ENCODE results near the gene ZNF436. TPM values are rescaled to one million over a fixed set of nuclear protein-coding genes. Genes with fewer than 3 reads are reported as not detected.

ZNF436 gene
- total and polyA plus RNA-seq, 2 experiments from 2014 or later: 0.23 to 1.0 TPM

DNA sequence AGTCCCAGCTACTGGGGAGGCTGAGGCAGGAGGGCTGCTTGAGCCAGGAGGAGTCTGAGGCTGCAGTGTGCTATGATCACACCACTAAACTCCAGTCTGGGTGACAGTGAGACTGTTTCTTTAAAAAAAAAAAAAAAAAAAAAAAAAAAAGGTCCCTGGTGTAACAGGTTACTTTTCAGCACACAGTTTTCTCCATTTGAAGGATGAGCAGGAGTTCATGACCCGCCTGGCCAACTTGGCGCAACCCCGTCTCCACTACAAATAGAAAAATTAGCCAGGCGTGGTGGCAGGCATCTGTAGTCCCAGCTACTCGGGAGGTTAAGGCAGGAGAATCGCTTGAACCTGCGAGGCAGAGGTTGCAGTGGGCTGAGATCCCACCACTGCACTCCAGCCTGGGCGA lies 37.9 kb downstream of the ZNF436 start:
- DNase-seq (ENCODE audit: low spot score) (no peak), ATAC-seq (no peak)
- no peaks in the 10 kb centered on the region for H3K9me2 ChIP-seq (ENCODE audit: insufficient read depth)
- Mint-ChIP-seq H3K4me3 (no peak overlapping the region), H3K9me3 (no peaks in the 10 kb centered on the region), H3K27ac (no peak overlapping the region; the same call in 1 of the 2 replicates), H3K36me3 (ENCODE audit: low read depth) (peaks cover 94% of the 10 kb centered on the region), H3K4me1 (no peaks in the 10 kb centered on the region), H3K27me3 (ENCODE audit: insufficient read depth, low read depth, poor library complexity) (peaks cover 1% of the 10 kb centered on the region)
- H3F3A ChIP-seq (replicated peaks; ENCODE audit: low read depth): peaks cover 11% of the 10 kb centered on the region; the same call in 1 of the 2 replicates
- peaks cover 74% of the 10 kb centered on the region for H3K36me3 ChIP-seq (ENCODE audit: insufficient read depth)
- no peaks in the 10 kb centered on the region for H3K27me3 ChIP-seq (ENCODE audit: insufficient read depth)
- H4K20me1 ChIP-seq (replicated peaks; ENCODE audit: insufficient read depth): peaks cover 79% of the 10 kb centered on the region
- H3K79me2 ChIP-seq (replicated peaks; ENCODE audit: insufficient read depth): peaks cover 91% of the 10 kb centered on the region
- no peak overlapping the region for H3K4me3 ChIP-seq
- H2AFZ ChIP-seq: no peak overlapping the region
- TF ChIP-seq EZH2 (IDR thresholded peaks at IDR 0.05; ENCODE audit: low read depth, unreplicated experiment) (no peak), ZNF331 (CRISPR knock-in tag; IDR thresholded peaks at IDR 0.05; ENCODE audit: low read depth) (no peak), JUNB (IDR thresholded peaks at IDR 0.05; ENCODE audit: unreplicated experiment) (no peak), NANOG (IDR thresholded peaks at IDR 0.05; ENCODE audit: borderline replicate concordance) (no peak), REST (IDR thresholded peaks at IDR 0.05; ENCODE audit: unreplicated experiment) (no peak), POLR2AphosphoS5 (IDR thresholded peaks at IDR 0.05; ENCODE audit: low read depth) (no peak), EZH2phosphoT487 (IDR thresholded peaks at IDR 0.05; ENCODE audit: unreplicated experiment) (no peak), STAT1 (IDR thresholded peaks at IDR 0.05; ENCODE audit: unreplicated experiment) (no peak), CREB1 (CRISPR knock-in tag; IDR thresholded peaks at IDR 0.05; ENCODE audit: low read depth) (no peak), ZNF114 (CRISPR knock-in tag; IDR thresholded peaks at IDR 0.05) (no peak)
- TF ChIP-seq, protein P1, sequence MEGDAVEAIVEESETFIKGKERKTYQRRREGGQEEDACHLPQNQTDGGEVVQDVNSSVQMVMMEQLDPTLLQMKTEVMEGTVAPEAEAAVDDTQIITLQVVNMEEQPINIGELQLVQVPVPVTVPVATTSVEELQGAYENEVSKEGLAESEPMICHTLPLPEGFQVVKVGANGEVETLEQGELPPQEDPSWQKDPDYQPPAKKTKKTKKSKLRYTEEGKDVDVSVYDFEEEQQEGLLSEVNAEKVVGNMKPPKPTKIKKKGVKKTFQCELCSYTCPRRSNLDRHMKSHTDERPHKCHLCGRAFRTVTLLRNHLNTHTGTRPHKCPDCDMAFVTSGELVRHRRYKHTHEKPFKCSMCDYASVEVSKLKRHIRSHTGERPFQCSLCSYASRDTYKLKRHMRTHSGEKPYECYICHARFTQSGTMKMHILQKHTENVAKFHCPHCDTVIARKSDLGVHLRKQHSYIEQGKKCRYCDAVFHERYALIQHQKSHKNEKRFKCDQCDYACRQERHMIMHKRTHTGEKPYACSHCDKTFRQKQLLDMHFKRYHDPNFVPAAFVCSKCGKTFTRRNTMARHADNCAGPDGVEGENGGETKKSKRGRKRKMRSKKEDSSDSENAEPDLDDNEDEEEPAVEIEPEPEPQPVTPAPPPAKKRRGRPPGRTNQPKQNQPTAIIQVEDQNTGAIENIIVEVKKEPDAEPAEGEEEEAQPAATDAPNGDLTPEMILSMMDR (conservative IDR thresholded peaks at IDR 0.05; ENCODE audit: low read depth in 2 of 2): no peak
- TF ChIP-seq, protein P2, sequence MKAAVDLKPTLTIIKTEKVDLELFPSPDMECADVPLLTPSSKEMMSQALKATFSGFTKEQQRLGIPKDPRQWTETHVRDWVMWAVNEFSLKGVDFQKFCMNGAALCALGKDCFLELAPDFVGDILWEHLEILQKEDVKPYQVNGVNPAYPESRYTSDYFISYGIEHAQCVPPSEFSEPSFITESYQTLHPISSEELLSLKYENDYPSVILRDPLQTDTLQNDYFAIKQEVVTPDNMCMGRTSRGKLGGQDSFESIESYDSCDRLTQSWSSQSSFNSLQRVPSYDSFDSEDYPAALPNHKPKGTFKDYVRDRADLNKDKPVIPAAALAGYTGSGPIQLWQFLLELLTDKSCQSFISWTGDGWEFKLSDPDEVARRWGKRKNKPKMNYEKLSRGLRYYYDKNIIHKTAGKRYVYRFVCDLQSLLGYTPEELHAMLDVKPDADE (IDR thresholded peaks at IDR 0.05): no peak
- TF ChIP-seq, protein P3, sequence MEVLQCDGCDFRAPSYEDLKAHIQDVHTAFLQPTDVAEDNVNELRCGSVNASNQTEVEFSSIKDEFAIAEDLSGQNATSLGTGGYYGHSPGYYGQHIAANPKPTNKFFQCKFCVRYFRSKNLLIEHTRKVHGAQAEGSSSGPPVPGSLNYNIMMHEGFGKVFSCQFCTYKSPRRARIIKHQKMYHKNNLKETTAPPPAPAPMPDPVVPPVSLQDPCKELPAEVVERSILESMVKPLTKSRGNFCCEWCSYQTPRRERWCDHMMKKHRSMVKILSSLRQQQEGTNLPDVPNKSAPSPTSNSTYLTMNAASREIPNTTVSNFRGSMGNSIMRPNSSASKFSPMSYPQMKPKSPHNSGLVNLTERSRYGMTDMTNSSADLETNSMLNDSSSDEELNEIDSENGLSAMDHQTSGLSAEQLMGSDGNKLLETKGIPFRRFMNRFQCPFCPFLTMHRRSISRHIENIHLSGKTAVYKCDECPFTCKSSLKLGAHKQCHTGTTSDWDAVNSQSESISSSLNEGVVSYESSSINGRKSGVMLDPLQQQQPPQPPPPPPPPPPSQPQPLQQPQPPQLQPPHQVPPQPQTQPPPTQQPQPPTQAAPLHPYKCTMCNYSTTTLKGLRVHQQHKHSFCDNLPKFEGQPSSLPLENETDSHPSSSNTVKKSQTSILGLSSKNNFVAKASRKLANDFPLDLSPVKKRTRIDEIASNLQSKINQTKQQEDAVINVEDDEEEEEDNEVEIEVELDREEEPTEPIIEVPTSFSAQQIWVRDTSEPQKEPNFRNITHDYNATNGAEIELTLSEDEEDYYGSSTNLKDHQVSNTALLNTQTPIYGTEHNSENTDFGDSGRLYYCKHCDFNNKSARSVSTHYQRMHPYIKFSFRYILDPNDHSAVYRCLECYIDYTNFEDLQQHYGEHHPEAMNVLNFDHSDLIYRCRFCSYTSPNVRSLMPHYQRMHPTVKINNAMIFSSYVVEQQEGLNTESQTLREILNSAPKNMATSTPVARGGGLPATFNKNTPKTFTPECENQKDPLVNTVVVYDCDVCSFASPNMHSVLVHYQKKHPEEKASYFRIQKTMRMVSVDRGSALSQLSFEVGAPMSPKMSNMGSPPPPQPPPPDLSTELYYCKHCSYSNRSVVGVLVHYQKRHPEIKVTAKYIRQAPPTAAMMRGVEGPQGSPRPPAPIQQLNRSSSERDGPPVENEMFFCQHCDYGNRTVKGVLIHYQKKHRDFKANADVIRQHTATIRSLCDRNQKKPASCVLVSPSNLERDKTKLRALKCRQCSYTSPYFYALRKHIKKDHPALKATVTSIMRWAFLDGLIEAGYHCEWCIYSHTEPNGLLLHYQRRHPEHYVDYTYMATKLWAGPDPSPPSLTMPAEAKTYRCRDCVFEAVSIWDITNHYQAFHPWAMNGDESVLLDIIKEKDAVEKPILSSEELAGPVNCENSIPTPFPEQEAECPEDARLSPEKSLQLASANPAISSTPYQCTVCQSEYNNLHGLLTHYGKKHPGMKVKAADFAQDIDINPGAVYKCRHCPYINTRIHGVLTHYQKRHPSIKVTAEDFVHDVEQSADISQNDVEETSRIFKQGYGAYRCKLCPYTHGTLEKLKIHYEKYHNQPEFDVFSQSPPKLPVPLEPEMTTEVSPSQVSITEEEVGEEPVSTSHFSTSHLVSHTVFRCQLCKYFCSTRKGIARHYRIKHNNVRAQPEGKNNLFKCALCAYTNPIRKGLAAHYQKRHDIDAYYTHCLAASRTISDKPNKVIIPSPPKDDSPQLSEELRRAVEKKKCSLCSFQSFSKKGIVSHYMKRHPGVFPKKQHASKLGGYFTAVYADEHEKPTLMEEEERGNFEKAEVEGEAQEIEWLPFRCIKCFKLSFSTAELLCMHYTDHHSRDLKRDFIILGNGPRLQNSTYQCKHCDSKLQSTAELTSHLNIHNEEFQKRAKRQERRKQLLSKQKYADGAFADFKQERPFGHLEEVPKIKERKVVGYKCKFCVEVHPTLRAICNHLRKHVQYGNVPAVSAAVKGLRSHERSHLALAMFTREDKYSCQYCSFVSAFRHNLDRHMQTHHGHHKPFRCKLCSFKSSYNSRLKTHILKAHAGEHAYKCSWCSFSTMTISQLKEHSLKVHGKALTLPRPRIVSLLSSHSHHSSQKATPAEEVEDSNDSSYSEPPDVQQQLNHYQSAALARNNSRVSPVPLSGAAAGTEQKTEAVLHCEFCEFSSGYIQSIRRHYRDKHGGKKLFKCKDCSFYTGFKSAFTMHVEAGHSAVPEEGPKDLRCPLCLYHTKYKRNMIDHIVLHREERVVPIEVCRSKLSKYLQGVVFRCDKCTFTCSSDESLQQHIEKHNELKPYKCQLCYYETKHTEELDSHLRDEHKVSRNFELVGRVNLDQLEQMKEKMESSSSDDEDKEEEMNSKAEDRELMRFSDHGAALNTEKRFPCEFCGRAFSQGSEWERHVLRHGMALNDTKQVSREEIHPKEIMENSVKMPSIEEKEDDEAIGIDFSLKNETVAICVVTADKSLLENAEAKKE (CRISPR knock-in tag; IDR thresholded peaks at IDR 0.05): no peak
- no peaks in the 10 kb centered on the region for H3K4me1 ChIP-seq (ENCODE audit: insufficient read depth)
- no peak overlapping the region for H3K27ac ChIP-seq (ENCODE audit: low read depth)
- no peak overlapping the region for H3K4me2 ChIP-seq

Data from GM23338 (cell line).